GM19455 (cell line): ENCODE measurements around the gene TMEM198.
A peak's percentile ranks its signal among the peaks of the same experiment; 100 is the strongest.

Source experiments
- ATAC-seq: cut with Tn5 transposase; IDR thresholded peaks from one replicate; pipeline ENCODE4 v1.9.1; 2021; ENCODE audit not compliant: unreplicated experiment

The TMEM198 gene

DNA sequence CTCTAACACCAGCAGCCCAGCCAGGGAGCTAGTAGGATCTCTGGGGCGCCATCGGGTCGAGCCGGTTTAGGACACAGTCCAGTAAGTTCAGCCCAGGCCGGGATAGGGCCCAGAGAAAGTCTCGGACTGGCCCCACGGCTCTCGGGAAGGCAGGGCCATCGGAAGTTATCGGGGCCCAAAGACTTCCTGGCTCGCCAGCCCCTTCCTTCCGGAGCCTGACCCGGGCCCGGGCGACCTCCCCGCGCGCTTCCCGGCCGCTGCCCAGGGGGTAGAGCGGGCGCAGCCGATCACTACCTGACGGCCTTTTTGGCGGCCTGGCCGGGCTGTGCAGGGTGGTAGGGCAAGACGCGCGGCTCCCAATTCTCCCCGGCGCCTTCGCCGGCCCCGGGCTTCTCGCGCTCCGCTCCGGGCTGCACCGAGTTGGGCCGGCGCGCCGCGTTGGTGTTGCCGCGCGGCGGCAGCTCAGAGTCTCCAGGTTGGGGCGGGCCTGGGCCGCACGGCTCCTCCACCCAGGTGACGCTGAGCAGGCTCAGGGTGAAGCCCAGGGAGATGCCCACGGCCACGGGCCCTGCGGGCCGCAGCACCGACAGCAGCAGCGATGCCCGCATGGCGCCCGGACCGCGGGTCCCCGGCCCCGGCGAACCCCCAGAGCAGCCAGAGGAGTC is 765 bp upstream of the TMEM198 start:
- peak; percentile 41 for ATAC-seq

DNA sequence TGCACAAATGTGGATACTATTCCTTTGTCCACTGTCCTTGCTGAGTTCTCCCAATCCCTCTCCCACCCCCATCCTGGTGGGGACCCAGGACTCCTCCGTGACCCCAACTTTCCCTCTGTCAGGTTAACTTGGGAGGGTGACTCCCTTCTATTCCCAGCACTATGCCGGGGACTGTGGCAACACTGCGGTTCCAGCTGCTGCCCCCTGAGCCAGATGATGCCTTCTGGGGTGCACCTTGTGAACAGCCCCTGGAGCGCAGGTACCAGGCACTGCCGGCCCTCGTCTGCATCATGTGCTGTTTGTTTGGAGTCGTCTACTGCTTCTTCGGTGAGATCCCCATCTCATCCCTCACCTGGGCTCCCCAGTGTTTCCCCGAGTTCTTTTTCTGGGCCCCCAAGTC is 739 bp downstream of the TMEM198 start:
- no peak for ATAC-seq

DNA sequence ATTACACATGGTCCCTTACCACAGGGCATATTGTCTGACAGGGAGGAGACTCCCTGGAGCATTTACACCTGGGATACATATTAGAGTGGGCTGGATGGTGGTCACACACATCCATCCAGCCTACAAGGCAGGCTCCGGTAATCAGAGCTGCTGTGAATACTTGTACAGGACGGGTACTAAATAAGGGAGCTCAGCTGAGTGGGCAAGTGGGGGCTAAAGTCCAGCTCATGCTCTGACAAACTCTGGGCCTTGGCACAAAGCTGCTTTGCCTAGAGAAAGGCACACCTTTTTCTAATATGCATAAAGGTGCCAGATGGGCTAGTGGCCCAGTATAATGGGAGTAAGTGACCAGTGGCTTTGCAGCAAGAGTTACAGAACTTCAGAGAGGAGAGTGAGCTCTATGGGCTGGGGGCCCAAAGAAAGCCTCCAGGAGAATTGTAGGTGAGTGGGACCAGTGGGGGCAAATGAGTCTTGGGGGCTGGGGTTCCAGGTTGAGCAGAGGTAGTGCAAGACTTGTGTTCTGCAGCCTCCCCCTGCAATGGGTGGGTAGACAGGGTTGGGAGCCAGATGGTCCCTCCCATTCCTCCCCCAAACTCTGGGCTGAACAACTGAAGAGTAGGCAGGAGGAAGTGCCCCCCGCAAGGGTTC is 1.6 kb downstream of the TMEM198 start:
- ATAC-seq, result no peak

DNA sequence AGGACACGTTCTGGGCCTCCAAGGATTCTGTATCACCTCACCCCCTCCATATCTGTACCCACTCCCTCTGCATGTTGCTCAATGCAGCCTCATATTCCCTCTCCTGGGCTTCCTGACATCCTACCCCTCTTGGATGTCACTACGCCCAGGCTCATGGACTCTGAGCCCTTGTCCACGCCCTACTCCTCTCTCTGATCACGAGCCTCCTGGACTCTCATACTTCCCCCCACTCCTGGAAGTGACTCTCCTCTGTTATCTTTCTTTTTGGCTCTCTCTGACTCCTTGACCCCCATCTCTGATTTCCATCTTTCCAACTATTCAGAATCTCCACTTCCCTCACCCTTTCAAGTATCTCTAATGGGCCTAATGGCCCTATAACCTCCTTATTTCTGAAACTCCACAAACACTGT is 2.1 kb downstream of the TMEM198 start:
- ATAC-seq, result no peak

DNA sequence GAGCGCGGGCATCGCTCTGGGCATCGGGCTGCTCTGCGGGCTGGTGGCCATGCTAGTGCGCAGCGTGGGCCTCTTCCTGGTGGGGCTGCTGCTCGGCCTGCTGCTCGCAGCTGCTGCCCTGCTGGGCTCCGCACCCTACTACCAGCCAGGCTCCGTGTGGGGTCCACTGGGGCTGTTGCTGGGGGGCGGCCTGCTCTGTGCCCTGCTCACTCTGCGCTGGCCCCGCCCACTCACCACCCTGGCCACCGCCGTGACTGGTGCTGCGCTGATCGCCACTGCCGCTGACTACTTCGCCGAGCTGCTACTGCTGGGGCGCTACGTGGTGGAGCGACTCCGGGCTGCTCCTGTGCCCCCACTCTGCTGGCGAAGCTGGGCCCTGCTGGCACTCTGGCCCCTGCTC is 3.8 kb downstream of the TMEM198 start:
- no peak for ATAC-seq

DNA sequence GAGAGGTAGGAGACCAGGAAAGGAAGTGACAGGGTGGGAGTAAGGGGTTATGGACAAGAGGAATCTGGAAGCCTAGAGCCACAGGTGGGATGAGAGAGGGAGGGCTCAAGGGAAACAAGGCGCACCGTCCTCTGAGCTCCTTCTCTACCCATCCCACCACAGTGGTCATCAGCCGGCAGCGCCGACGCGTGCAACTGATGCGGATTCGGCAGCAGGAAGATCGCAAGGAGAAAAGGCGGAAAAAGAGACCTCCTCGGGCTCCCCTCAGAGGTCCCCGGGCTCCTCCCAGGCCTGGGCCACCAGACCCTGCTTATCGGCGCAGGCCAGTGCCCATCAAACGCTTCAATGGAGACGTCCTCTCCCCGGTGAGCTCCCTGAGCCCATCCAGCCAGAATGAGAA is 5.2 kb downstream of the TMEM198 start:
- ATAC-seq, result no peak

DNA sequence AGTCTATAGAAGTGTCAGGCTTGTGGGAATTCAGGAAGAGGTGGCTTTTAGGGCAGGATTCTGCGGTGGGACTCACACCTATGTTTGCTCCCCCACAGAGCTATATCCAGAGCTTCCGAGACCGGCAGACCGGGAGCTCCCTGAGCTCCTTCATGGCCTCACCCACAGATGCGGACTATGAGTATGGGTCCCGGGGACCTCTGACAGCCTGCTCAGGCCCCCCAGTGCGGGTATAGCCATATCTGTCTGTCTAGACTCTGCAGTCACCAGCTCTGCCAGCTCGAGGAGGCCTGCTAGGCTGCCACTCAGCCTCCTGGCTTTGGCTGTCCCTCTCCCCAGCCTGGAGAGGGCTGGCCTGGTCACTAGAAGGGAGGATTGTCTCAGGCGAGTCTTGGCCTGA is 5.8 kb downstream of the TMEM198 start:
- no peak for ATAC-seq

DNA sequence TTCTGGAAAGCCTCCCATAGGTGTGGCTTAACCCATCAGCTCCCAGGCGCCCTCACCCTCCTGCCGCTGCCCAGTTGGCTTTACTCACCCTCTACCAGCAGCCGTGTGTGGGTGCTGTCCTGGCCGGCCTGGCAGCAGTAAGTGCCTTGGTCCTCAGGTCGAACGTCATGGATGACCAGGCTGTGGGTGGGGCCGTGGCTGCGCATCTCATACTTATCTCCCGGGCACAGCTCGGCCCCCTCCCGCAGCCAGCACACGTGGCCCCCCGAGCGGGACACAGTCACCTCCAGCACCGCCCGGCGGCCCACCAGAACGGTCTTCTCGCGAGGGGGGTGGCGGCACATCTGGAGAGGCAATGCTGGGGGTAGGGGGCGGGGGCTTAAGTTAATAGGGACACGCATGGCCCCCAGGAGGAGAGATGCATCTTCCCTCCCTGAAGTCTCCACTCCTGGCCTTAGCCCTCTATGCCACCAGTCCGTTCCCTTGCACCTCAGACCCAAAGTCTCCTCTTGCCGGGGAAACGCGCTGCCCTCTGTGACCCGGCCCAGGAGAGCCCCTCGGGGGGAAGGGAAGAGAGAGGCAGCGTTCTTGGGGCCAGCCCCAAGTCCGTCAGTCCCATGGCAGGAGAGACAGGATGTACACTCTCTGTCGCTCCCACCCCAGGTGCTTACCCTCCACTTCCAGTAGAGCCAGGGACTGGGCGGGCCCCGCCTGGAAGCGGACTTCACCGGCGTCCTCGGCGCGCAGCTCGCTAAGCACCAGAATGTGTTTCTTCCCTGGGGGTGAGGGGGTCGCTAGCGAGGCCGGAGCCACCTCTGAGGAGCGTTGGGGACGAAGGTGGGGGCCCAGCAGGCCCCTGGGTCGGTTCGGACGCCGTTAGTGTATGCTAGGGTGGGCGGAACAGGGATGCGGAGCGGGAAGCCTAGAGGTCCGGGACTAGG is 7.9 kb downstream of the TMEM198 start:
- peak; percentile 19 for ATAC-seq

DNA sequence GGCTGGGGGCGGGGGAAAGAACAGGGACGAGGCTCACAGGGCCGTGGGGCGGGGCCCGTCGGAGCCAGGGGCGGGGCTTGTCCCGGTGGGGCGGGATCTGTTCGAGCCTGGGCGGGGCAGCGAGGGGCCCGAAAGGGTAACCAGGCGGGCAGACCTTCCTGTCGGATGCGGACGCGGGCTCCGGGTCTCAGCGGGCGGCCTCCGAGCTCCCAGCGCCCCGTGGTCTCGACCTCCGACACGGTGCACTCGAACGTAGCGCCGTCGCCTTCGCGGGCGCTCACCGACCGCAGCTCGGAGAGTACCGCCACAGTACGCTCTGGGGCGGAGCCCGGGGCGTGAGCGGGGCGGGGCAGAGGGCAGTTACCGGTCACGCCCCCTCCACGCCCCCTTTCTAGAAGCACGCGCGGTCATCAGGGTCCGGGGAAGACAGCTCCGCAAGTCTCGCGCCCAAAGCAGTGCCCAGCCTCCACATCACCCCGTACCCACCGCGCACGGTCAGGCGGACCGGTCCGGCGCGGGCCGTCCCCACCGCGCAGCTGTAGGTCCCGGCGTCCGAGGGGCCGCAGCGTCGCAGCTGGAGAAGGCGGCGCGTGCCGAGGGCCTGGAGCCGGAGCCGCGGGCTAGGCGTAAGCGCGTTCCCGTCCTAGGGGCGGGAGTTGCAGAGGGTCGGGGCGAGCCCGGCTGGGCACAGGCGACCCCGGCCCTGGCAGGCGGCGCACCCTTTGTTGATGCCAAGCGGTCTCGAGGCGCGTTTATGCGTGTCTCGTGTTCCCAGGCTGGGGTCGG is 8.7 kb downstream of the TMEM198 start:
- ATAC-seq, result peak; percentile 89

DNA sequence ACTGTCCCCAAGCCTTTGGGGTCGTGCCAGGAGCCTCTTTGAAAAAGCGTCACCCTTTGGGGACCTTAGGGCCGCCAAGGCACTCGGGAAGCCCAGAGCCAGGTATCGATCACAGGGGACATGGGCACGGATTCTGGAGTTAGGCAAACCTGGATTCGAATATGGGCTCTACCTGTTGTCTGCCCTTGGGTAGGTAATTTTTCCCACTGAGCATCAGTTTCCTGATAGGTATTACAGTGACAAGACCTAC is 9.3 kb downstream of the TMEM198 start:
- ATAC-seq, result no peak

DNA sequence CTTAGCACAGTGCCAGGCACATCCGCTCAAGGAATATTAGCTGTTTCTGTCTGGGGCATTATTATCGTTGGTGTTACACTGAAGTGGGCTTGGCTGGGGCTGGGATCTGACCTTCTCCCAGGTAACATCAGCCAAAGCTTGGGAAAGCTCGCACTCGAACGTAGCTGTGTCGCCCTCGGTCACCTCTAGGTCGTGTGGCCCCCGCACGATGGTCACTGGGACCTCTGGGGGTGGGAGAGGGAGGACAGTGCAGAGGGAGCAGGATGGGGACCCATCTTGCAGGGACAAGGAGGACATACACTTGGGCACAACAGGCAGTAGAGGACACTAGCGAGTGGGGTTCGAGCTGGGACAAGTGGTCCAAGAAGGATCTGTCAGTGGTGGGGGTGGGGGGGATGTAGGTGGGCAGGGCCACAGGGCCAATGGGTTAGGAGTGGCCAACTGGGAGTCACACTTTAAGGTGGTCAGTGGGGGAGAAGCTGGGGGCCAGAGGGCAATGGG is 9.7 kb downstream of the TMEM198 start:
- no peak for ATAC-seq

DNA sequence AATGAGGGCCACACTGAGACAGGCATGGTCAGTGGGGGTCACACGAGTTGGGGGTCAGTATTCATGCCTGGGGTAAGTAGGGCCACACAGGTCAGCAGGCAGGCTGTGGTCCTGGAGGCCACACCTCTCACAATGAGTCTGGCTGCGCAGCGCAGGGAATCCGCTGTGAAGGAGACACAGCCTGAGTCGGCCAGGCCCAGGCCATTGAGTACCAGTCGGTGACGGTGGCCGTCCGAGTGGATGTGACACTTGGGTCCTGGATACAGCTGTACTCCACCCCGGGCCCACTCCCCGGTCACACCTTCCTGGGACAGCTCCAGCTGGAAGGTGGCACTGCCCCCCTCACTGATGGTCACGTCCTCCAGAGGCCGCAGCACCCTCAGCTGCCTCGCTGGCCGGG is 10.5 kb downstream of the TMEM198 start:
- ATAC-seq, result no peak

DNA sequence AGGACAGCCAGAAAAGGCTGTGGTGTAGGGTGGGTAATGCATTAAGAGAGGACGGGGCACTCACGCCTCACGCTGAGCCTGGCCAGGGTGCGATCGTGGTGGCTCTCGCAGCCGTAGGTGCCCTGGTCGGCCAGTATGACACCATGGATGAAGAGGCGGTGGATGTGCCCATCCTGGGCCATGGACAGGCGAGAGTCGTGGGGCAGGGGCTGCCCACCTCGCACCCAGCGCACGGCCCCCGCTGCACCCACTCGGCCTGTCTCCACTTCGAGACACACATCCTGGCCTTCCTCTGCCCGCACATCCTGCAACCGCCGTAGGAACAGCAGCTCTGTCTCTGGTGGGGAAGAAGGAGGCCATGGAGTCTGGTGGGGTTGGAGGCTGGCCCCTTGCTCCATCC is 12.1 kb downstream of the TMEM198 start:
- ATAC-seq, result no peak

DNA sequence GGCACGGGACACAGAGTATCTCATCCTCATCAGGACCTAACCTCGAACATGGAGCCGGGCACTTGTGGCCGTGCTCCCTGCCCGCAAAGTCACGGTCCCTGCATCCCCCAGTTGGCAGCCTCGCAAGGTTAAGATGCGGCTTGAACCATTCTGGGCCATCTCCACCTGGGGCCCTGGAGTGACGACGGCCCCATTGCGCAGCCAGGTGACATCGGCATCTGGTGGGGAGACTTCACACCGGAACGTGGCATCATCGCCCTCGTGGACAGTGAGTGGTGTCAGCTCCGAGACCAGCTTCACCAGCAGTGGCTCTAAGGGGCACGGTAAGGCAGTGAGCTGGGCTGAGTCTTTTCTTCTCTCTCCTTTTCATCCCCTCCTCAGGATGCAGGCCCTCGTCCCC is 12.6 kb downstream of the TMEM198 start:
- no peak for ATAC-seq

DNA sequence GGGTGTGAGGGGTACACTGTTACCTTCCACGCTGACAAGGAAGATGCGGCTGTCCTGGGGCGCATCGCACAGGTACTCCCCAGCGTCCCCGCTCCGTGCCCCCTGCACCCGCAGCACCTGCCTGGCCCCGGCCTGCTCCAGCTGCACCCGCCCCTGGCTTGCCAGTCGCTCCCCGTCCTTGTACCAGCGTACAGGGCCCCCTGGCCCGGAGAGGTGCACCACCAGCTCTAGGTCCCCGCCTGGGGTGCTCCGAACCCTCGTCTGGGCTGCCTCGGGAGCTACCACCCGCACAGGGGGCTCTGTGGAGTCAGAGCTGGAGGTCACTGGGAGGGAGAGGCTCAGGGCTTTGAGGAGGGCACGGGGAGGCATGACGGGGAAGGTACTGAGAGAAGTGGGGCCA is 13.5 kb downstream of the TMEM198 start:
- ATAC-seq, result no peak

DNA sequence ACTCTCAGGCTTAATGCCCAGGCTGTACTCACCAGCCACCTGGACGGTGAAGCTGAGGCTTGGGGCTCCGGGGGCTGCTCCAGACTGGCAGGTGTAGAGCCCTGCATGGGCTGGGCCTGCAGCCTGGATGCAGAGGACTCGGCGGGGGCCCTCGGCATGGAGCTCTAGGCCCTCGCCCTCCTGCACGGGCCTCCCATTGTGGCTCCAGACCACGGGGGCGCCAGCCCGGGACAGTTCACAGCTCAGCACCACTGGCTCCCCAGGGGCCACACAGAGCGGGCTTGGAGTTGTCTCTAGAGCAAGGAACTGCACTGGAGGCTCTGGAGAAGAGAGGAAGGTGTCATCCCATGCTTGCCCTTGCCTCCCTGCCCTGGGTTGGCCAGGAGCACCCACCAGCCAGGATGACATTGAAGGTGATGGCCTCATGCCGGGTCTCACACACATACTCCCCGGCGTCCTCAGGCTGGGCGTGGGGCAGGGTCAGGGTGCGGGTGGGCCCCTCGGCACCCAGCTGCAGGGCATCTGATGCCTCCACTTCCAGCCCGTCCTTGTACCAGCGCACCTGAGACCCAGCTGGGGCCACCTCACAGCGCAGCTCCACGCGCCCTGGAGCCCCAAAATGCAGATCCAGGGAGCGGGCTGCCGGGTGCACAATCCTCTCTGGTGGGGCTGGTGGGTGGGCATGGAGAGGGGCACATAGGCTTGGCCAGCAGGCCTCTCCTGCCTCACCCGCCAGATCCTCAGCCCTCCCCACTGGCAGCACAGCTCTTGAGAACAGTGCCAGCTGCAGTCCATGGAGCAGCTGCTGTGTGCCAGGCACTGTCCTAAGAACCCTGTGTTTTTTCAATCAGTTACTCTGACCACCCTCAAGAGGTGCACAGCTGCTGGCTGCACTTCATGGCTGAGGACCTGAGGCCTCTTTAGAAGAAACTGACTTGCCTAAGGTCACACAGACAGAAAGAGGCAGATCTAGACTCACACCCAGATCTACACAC is 14.3 kb downstream of the TMEM198 start:
- ATAC-seq, result no peak

DNA sequence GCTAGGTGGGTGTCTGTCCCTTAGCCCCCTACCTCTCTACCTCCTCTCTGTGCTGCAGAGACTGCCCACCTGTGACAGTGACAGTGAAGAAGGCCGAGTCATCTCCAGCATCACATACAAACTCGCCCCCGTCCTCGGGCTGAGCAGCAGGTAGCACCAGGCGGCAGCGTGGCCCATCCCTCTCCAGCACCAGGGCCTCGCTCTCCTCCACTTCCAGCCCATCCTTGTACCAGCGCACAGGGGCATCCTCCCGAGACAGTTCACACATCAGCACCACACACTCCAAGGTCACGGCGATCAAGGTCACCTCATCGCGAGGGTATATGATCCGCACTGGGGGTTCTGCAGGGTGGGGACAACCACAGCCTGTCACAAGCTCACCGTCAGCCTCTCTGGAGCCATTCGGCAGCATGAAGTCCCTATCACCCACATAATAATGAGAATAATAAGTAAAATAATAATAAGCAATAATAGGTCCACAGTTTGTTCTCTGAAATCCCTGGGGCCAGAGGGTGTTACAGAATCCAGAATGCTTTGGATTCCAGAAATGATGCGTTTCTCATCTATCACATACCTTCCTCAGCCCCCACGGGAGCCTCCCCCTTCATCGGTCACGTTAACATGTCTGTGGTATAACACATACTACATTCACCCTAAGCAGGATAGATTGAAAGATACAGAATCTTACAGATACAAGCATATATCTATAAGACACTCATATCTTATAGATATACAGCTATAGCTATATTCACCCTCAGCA is 15.5 kb downstream of the TMEM198 start:
- no peak for ATAC-seq

DNA sequence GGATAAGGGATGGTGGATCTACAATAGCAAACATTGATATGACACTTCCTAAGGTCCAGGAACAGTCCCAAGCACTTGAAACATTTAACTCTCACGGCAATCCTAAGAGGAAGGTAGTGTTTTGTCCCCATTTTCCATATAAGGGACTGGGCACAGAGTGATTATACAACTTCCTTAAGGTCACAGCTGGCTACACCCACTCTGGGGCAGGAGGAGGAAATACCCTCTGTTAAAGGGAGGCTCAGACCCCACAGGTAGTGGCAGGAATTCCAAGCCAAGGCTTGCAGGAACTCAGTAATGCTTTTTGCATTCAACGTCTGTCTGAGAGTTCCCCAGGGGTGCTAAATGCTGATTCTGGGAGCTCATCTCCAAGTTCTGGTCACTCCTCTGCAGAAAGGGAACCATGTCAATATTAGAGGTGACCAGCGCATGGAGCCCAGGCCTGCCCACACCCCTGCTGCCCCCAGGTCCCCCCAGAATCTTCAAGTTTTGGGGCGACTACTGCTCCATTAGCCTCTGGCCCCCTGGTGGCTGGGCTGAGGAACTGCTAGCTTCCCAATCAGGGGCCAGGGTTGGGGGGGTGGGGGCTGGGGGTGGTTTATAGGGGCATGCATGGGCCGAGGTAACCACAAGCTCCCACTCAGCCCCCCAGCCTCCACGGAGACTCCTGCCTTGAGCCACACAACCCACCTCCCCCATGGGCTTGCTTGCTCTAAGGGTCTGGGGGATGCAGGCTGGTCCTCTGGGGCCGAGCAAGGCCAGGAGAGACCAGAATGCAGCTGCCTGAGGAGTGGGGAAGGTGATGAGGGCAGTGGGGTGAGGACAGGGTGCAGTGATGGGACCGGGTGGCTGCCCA is 16.4 kb downstream of the TMEM198 start:
- ATAC-seq, result no peak

DNA sequence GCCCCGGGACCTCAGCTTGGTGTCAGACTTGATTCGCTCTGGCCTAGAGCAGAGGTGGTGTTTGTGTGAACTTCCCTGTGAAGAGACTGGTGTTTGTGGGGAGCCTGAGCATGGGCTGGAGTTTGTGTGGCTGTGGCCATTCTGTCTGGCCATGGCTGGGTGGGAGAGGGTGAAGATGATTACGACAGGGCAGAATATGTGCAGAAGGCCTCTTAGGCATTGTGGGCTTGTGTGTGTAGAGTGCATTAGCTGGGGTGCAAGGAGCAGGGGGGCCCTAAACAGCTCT is 17.0 kb downstream of the TMEM198 start:
- no peak for ATAC-seq
